ENCODE measurements around the gene DIAPH1.

DIAPH1 gene

DNA sequence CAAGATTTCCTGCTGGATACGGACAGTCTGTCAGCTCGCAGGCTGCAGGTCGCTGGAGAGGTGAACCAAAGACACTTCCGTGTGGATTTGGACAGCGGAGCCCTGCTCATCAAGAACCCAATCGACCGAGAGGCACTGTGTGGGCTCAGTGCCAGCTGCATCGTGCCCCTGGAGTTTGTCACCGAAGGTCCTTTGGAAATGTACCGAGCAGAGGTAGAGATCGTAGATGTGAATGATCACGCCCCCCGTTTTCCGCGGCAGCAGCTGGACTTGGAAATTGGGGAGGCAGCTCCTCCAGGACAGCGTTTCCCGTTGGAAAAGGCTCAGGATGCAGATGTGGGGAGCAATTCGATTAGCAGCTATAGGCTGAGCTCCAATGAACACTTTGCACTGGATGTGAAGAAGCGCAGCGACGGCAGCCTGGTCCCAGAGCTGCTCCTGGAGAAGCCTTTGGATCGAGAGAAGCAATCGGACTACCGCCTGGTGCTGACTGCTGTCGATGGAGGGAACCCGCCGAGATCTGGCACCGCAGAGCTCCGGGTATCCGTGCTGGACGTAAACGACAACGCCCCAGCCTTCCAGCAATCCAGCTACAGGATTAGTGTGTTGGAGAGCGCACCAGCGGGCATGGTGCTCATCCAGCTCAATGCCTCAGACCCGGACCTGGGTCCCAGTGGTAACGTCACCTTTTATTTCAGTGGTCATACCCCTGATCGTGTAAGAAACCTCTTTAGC is 133.3 kb downstream of the DIAPH1 start:
- DNase-seq (ENCODE audit: low read depth in 2 of 3, low spot score in 1 of 3): no peak

DNA sequence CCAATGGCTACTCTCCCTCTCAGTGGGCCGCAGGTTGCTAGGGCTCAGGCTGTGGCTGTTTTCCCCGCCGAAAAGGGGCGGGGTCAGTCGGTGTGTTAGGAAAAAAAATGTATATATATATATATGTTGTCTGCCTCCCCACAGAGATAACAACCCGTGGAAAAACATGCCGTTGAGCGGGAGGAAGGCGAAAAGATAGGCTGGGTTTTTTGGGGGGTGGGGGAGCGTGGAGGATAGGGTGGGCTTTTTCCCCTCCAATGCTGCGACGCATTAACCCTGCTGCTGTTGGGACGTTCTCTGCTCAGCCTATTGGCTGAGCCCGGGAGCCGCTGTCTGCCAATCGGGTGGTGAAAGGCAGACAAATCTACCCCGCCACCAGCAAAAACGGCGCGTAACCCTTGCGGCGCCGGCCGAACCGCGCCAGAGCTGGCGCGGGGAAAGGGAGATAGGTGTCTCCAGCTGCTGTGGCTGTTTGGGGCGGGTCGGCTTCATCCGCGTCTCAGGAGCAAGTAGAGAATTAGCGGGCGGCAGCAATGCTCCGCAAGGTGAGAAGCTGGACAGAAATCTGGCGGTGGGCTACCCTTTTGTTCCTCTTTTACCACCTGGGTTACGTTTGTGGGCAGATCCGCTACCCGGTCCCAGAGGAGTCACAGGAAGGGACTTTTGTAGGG is 134.0 kb downstream of the DIAPH1 start, which contains the start of gene PCDHGC4:
Gene PCDHGC4 (plus strand): TSS at position 390 of the 671 bp plus-strand sequence. CDS start 144 bp downstream, at position 534.
- DNase-seq (ENCODE audit: low read depth in 2 of 3, low spot score in 1 of 3): no peak

DNA sequence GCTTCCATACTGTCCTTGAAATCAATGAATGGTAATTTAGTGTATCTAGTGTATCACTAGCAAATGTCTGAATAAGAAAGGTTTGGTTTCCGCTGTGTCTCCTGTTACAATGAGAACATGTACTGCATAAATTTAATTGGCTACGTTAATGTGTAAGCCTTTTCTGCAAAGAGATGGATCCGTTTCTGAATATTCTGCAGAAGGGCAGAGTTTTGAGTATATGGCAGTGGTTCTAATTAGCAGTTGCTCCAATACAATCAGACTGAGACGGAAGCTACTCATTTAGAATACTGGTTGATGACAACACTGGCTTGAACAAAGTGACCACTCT is 134.5 kb downstream of the DIAPH1 start:
- DNase-seq (ENCODE audit: low read depth in 2 of 3, low spot score in 1 of 3): no peak

DNA sequence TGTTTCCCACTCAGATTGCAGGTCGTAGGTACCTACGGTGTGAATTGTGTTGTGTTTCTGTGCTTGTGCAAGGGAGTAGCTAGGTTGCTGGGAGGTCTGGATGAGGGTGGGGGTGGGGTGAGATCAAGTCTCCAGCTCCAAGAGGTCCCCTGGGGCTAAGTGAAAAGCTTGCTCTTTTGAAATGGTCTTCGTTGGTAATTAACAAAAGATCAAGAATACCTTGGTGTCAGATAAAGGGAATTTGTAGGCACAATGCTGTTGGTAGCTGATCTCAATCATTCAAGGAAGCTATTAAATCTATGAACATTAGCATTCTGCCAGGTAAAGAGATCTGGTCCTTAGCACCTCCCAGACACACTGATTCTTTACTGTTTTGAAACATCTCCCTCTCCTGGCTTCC is 134.9 kb downstream of the DIAPH1 start:
- DNase-seq (ENCODE audit: low read depth in 2 of 3, low spot score in 1 of 3): no peak

DNA sequence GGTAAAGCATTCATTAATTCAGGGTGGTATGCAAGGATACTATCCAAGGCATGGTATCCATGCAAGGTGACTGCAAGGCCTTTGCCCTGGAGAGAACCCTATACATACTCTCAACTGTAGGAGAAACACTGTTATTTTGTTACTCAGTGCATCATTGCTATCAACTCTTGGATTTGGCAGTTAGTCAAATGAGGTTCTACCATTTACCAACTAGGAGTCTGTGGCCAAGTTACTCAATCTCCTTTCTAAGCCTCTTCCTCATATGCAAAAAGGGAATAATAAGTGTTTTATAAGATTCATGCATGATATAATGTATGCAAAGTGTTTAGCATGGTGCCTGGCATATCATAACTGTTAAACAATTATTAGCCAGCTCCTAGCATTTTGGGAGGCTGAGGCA is 139.0 kb downstream of the DIAPH1 start:
- DNase-seq (ENCODE audit: low read depth in 2 of 3, low spot score in 1 of 3): no peak

DNA sequence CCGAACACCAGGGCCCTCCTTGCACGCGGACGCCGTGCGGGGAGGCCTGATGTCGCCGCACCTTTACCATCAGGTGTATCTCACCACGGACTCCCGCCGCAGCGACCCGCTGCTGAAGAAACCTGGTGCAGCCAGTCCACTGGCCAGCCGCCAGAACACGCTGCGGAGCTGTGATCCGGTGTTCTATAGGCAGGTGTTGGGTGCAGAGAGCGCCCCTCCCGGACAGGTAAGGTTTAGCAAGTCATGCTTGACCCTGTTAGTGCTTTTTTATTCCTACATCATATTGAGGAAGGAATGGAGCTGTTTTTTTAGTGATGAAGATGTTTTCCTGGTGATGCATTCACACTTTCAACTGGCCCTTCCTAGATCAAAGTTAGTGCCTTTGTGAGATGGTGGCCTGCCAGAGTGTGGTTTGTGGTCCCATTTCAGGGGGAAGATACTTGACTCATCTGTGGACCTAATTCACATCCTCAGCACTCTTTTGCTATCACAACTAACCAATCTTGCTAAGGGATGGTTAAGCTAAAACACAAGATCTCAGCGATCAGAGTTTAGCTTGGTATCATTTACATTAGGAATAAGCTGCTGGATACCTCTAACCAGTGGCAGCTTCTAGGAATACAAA is 140.4 kb downstream of the DIAPH1 start:
- no peak for DNase-seq (ENCODE audit: low read depth in 2 of 3, low spot score in 1 of 3)

DNA sequence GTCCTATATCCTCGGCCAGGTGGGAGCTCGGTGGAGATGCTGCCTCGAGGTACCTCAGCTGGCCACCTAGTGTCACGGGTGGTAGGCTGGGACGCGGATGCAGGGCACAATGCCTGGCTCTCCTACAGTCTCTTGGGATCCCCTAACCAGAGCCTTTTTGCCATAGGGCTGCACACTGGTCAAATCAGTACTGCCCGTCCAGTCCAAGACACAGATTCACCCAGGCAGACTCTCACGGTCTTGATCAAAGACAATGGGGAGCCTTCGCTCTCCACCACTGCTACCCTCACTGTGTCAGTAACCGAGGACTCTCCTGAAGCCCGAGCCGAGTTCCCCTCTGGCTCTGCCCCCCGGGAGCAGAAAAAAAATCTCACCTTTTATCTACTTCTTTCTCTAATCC is 141.0 kb downstream of the DIAPH1 start:
- DNase-seq (ENCODE audit: low read depth in 2 of 3, low spot score in 1 of 3): no peak

DNA sequence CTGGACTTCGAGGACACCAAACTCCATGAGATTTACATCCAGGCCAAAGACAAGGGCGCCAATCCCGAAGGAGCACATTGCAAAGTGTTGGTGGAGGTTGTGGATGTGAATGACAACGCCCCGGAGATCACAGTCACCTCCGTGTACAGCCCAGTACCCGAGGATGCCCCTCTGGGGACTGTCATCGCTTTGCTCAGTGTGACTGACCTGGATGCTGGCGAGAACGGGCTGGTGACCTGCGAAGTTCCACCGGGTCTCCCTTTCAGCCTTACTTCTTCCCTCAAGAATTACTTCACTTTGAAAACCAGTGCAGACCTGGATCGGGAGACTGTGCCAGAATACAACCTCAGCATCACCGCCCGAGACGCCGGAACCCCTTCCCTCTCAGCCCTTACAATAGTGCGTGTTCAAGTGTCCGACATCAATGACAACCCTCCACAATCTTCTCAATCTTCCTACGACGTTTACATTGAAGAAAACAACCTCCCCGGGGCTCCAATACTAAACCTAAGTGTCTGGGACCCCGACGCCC is 141.7 kb downstream of the DIAPH1 start:
- DNase-seq (ENCODE audit: low read depth in 2 of 3, low spot score in 1 of 3): no peak

DNA sequence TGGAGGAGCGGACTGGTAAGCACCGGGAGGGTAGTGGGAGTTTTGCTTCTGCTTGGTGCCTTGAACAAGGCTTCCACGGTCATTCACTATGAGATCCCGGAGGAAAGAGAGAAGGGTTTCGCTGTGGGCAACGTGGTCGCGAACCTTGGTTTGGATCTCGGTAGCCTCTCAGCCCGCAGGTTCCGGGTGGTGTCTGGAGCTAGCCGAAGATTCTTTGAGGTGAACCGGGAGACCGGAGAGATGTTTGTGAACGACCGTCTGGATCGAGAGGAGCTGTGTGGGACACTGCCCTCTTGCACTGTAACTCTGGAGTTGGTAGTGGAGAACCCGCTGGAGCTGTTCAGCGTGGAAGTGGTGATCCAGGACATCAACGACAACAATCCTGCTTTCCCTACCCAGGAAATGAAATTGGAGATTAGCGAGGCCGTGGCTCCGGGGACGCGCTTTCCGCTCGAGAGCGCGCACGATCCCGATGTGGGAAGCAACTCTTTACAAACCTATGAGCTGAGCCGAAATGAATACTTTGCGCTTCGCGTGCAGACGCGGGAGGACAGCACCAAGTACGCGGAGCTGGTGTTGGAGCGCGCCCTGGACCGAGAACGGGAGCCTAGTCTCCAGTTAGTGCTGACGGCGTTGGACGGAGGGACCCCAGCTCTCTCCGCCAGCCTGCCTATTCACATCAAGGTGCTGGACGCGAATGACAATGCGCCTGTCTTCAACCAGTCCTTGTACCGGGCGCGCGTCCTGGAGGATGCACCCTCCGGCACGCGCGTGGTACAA is 142.5 kb downstream of the DIAPH1 start:
- no peak for DNase-seq (ENCODE audit: low read depth in 2 of 3, low spot score in 1 of 3)

DNA sequence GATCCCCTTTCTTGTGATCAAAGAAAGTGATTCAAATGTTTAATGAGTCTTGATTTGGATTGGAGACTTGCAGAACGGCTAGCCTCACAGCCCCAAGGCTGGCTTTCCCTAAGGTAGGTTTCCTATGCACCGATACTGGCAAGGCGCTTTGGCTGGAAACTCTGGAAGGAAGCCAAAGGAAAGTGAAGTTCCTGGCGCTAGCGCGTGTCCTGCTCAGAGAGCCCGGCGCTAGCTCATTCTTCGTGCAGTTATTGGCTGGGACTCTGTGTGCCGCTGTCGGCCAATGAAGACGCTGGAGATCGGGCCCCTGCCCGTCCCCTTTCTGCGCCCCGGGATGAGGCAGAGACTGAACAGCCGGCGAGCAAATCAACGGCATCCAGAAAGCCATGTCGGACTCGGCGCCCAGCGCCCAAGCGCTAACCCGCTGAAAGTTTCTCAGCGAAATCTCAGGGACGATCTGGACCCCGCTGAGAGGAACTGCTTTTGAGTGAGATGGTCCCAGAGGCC is 143.1 kb downstream of the DIAPH1 start, which contains the start of gene PCDHGC3:
Gene PCDHGC3 (plus strand): TSS at position 342 of the 507 bp plus-strand sequence. CDS start 151 bp downstream, at position 493.
- peak; percentile 35 to 45 (median 36) for DNase-seq (ENCODE audit: low read depth in 2 of 3, low spot score in 1 of 3)

DNA sequence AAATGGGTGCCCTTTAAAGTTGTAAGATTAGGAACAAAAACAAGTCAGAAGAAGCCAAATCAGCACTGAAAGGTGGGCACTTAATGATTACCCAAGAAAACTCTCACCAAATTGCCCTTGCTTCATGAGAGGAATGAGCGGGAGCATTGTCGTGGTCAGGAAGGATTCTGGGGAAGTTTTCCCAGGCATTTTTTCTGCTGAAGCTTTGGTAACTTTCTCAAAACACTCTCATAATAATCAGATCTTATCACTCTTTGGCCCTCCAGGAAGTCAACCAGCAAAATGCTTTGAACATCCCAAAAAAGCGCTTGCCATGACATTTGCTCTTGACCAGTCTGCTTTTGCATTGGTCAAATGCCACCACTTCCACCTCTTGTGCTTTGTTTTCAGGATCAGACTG is 153.4 kb downstream of the DIAPH1 start:
- DNase-seq (ENCODE audit: low read depth in 2 of 3, low spot score in 1 of 3): no peak
